GM21528 (cell line): ENCODE results near the gene ROPN1.
"Not testable (repeated sequence)": the region's sequence is repeated elsewhere in the genome, so short reads cannot be mapped to it uniquely, and the experiment has no call there.

ENCODE experiments used
- ATAC-seq: cut with Tn5 transposase; IDR thresholded peaks from one replicate; pipeline ENCODE4 v1.9.1; 2021; ENCODE audit warnings: mild to moderate bottlenecking, moderate library complexity; ENCODE audit not compliant: unreplicated experiment, low FRiP score

The ROPN1 gene

GRCh38 chr3:124001366-124001765 is 9.4 kb upstream of the ROPN1 start:
- not testable (repeated sequence) for ATAC-seq

- no peak for ATAC-seq
Measured at GRCh38 chr3:123997543-123997942, 5.6 kb upstream of the ROPN1 start.

- no peak for ATAC-seq
Measured at GRCh38 chr3:123993818-123994217, 1.9 kb upstream of the ROPN1 start.

GRCh38 chr3:123986427-123986826 is 5.5 kb downstream of the ROPN1 start:
- no peak for ATAC-seq

- ATAC-seq, result no peak
Measured at GRCh38 chr3:123984957-123985356, 7.0 kb downstream of the ROPN1 start.

- no peak for ATAC-seq
Measured at GRCh38 chr3:123984350-123984749, 7.6 kb downstream of the ROPN1 start.

GRCh38 chr3:123981317-123981716 is 10.6 kb downstream of the ROPN1 start:
- not testable (repeated sequence) for ATAC-seq

- no peak for ATAC-seq
Measured at GRCh38 chr3:123980539-123980938, 11.4 kb downstream of the ROPN1 start.

- ATAC-seq, result not testable (repeated sequence)
Measured at GRCh38 chr3:123979525-123980501, 12.1 kb downstream of the ROPN1 start.

- ATAC-seq, result not testable (repeated sequence)
Measured at GRCh38 chr3:123976904-123977303, 15.0 kb downstream of the ROPN1 start.

- ATAC-seq, result not testable (repeated sequence)
Measured at GRCh38 chr3:123976181-123976898, 15.6 kb downstream of the ROPN1 start.

GRCh38 chr3:123975030-123975429 is 16.9 kb downstream of the ROPN1 start:
- not testable (repeated sequence) for ATAC-seq

- no peak for ATAC-seq
Measured at GRCh38 chr3:123971406-123971805, 20.5 kb downstream of the ROPN1 start.

GRCh38 chr3:123967260-123967659 is 24.7 kb downstream of the ROPN1 start:
- not testable (repeated sequence) for ATAC-seq

- not testable (repeated sequence) for ATAC-seq
Measured at GRCh38 chr3:123966799-123967198, 25.1 kb downstream of the ROPN1 start.

- ATAC-seq, result not testable (repeated sequence)
Measured at GRCh38 chr3:123964793-123965192, 27.1 kb downstream of the ROPN1 start.

GRCh38 chr3:123961508-123961856 is 30.4 kb downstream of the ROPN1 start:
- ATAC-seq, result no peak

GRCh38 chr3:123960781-123961507 is 31.0 kb downstream of the ROPN1 start, which contains the start of gene CCDC14:
Gene CCDC14, minus strand, starts transcription at chr3:123961229. Its CDS starts 56 bp downstream, at chr3:123961173.
- peak; percentile 86 for ATAC-seq

GRCh38 chr3:123953735-123954134 is 38.2 kb downstream of the ROPN1 start:
- no peak for ATAC-seq

- no peak for ATAC-seq
Measured at GRCh38 chr3:123952844-123953520, 38.9 kb downstream of the ROPN1 start.
